Testis (tissue), 2 donors: ENCODE data around the gene GNAT1.

ENCODE experiments used
- CTCF ChIP-seq, 3 experiments: fragments of 450-650 bp in 2 of 3; fragments of 200-600 bp in 1 of 3; sonication (generic) in 1 of 3; IDR thresholded peaks; one replicate each; pipeline ENCODE4 v1.5.1; 2016 to 2019; ENCODE audit warnings: antibody characterized with exemption in 3 of 3, mild to moderate bottlenecking in 2 of 3, moderate library complexity in 1 of 3
- POLR2A ChIP-seq: fragments of 450-650 bp; IDR thresholded peaks from one replicate; pipeline ENCODE4 v1.6.1; 2017; ENCODE audit warnings: antibody characterized with exemption, mild to moderate bottlenecking, moderate library complexity

GRCh38 chr3:50186096-50186495 lies 5.3 kb upstream of the GNAT1 start:
- TF ChIP-seq CTCF (IDR thresholded peaks at IDR 0.05): no peak
- no peak for TF ChIP-seq POLR2A
